ENCODE results near the gene BCL2. TPM values are rescaled to one million over a fixed set of nuclear protein-coding genes. Genes with fewer than 3 reads are reported as not detected.

The BCL2 gene
- total RNA-seq, 1 donor from 2014 or later, result 17.3 TPM

- H3K36me3 ChIP-seq, result no peaks in the 10 kb centered on the region
- no peak for TF ChIP-seq CTCF (IDR thresholded peaks at IDR 0.05)
- H3K27me3 ChIP-seq, result no peaks in the 10 kb centered on the region
- H3K9me3 ChIP-seq, result no peaks in the 10 kb centered on the region
- H3K27ac ChIP-seq, result no peak overlapping the region
- peaks cover 17% of the 10 kb centered on the region for H3K4me1 ChIP-seq
- ATAC-seq (no peak), DNase-seq (no peak)
- intact Hi-C loops (cut with DNase I), result no loop called here
- H3K4me3 ChIP-seq, result no peak overlapping the region
Observed at GRCh38 chr18:63152791-63153190, 166.8 kb downstream of the BCL2 start.

- no peak overlapping the region for H3K4me3 ChIP-seq
- no peaks in the 10 kb centered on the region for H3K36me3 ChIP-seq
- no peak for TF ChIP-seq CTCF (IDR thresholded peaks at IDR 0.05)
- no peaks in the 10 kb centered on the region for H3K9me3 ChIP-seq
- H3K4me1 ChIP-seq, result peaks cover 17% of the 10 kb centered on the region
- DNase-seq (no peak), ATAC-seq (no peak)
- no peaks in the 10 kb centered on the region for H3K27me3 ChIP-seq
- intact Hi-C loops (cut with DNase I), result no loop called here
- no peak overlapping the region for H3K27ac ChIP-seq
Observed at GRCh38 chr18:63152096-63152495, 167.5 kb downstream of the BCL2 start.

DNA sequence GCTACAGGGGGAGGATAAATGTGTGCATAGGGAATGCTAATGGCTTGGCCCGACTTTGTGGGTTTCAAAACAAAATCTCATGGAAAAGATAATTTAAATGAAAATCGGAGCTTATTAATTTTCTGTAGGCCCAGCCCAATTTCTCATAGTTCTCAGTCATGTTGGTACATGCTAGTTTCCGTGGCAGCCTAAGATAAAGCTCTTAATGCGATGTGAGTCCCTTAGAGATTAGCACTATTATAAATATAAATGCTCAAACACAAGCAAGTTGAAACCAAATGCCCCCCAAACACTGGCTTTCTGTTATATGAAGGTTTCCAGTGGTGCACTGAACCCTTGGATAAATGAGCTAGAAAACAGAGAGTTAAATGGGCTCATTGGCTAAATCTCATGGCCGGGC, 168.0 kb downstream of the BCL2 start:
- intact Hi-C loops (cut with DNase I), result no loop called here
- Histone ChIP-seq H3K9me3 (no peaks in the 10 kb centered on the region), H3K27ac (no peak overlapping the region), H3K4me3 (no peak overlapping the region), H3K27me3 (no peaks in the 10 kb centered on the region), H3K36me3 (no peaks in the 10 kb centered on the region), H3K4me1 (peaks cover 17% of the 10 kb centered on the region)
- TF ChIP-seq CTCF (IDR thresholded peaks at IDR 0.05), result no peak
- ATAC-seq (no peak), DNase-seq (no peak)

DNA sequence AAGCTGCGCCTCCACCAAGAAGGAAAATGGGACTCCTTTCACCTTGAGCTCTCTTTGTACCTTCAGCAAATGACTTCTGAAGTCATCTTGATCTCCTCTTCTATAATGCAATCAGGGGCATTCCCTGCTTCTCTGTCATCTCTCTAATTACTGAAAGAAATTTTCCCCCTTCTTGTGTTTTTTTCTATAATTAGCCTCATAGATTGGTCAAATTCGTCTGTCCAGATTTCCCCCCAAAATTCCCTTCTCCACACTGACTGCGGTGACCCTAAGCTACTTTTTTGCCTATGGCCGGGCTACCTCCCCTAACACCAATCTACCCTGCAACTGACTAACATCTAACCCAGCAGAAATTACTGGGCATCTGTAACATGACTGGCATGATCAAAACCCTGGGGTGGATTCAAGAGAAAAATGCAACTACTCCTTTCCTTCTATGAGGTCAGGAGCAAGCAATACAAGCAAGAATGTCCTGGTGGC, 168.6 kb downstream of the BCL2 start:
- H3K27me3 ChIP-seq, result no peaks in the 10 kb centered on the region
- peaks cover 17% of the 10 kb centered on the region for H3K4me1 ChIP-seq

DNA sequence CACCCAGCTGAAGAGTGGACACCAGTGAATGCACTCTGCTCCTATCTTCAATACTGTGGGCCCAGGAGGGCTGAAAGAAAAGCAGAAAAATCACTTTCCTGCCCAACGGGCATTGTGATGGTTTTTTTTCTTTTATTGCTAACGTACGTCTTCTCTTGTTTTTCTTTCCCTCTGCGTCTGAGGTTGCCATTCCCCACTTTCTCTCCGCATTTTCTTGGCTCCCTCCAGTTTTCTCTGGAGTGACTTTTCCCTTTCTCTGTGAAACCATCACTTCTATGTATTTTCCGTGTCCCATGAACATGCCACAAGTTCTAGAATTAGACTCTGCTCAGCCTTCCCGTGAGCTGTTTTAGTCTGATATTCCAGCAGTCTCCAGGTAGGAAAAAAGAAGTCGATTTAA, 169.2 kb downstream of the BCL2 start:
- Histone ChIP-seq H3K36me3 (no peaks in the 10 kb centered on the region), H3K4me1 (peaks cover 12% of the 10 kb centered on the region), H3K9me3 (no peaks in the 10 kb centered on the region), H3K4me3 (no peak overlapping the region), H3K27ac (no peak overlapping the region), H3K27me3 (no peaks in the 10 kb centered on the region)
- TF ChIP-seq CTCF (IDR thresholded peaks at IDR 0.05), result no peak
- DNase-seq (no peak), ATAC-seq (no peak)
- intact Hi-C loops (cut with DNase I), result no loop called here

More for the DNA sequence above, 168.6 kb downstream of the BCL2 start:
- H3K4me3 ChIP-seq, result no peak overlapping the region
- no peak for TF ChIP-seq CTCF (IDR thresholded peaks at IDR 0.05)
- no peak for DNase-seq
- H3K36me3 ChIP-seq, result no peaks in the 10 kb centered on the region
- H3K9me3 ChIP-seq, result no peaks in the 10 kb centered on the region
- H3K27ac ChIP-seq, result no peak overlapping the region
- intact Hi-C loops (cut with DNase I), result no loop called here
- no peak for ATAC-seq

DNA sequence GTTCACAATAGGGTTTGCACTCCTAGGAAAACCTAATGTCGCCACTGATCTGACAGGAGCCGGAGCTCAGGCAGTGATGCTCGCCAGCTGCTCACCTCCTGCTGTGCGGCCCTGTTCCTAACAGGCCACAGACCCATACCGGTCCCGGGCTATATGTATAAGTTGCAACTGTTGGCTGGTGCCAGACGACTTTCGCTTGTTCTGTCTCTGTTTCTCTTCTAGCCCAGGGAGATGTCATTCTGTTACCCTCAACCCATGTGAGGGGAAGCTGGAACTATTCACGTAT, 170.3 kb downstream of the BCL2 start:
- Histone ChIP-seq H3K36me3 (no peaks in the 10 kb centered on the region), H3K27ac (no peak overlapping the region), H3K9me3 (no peaks in the 10 kb centered on the region), H3K4me1 (peaks cover 11% of the 10 kb centered on the region), H3K4me3 (no peak overlapping the region), H3K27me3 (no peaks in the 10 kb centered on the region)
- intact Hi-C loops (cut with DNase I), result no loop called here
- ATAC-seq, result peak; percentile 18
- DNase-seq, result no peak
- TF ChIP-seq CTCF (IDR thresholded peaks at IDR 0.05), result no peak
